GM19452 (cell line): ENCODE results near the gene OR6P1.

Experiments used
- ATAC-seq: cut with Tn5 transposase; IDR thresholded peaks from one replicate; pipeline ENCODE4 v1.9.1; 2021; ENCODE audit not compliant: unreplicated experiment

OR6P1 gene

GRCh38 chr1:158520021-158520420, 50.4 kb downstream of the OR6P1 start:
- ATAC-seq, result no peak

- ATAC-seq, result no peak
These were observed 53.4 kb downstream of the OR6P1 start for GRCh38 chr1:158516966-158517365.
